Naive B cell (primary cell): ENCODE data around the gene SFXN5. TPM values are rescaled to one million over a fixed set of nuclear protein-coding genes. Genes with fewer than 3 reads are reported as not detected.

Experiments
- ATAC-seq, 2 donors: fragments of 150-1000 bp; cut with Tn5 transposase; 2 replicates each; pipeline ENCODE4 v1.10.0; 2021; ENCODE audit warnings: low read depth in 2 of 2, mild to moderate bottlenecking in 2 of 2, moderate library complexity in 2 of 2
- DNase-seq: peaks from one replicate; pipeline ENCODE4 v3.0.0; 2022
- H3K27ac Mint-ChIP-seq, 6 donors: one replicate each; pipeline ENCODE4 v1.8.0; 2020 to 2022; ENCODE audit warnings: mild to moderate bottlenecking in 6 of 6, mixed read lengths in 6 of 6, moderate library complexity in 5 of 6, inconsistent platforms in 2 of 6
- H3K27me3 Mint-ChIP-seq, 3 donors: one replicate each; pipeline ENCODE4 v1.8.0; 2021 to 2022; ENCODE audit warnings: mixed read lengths in 3 of 3, mild to moderate bottlenecking in 1 of 3
- H3K36me3 Mint-ChIP-seq, 2 donors: one replicate each; pipeline ENCODE4 v1.8.0; 2020 to 2022; ENCODE audit warnings: mixed read lengths in 2 of 2, inconsistent platforms in 1 of 2, mild to moderate bottlenecking in 1 of 2
- H3K4me1 Mint-ChIP-seq, 3 donors: one replicate each; pipeline ENCODE4 v1.8.0; 2020 to 2022; ENCODE audit warnings: mixed read lengths in 3 of 3, inconsistent platforms in 1 of 3, mild to moderate bottlenecking in 1 of 3, moderate library complexity in 1 of 3
- H3K4me3 Mint-ChIP-seq, 8 donors: one replicate each; pipeline ENCODE4 v1.8.0; 2020 to 2022; ENCODE audit warnings: mild to moderate bottlenecking in 8 of 8, mixed read lengths in 8 of 8, moderate library complexity in 8 of 8, inconsistent platforms in 2 of 8
- H3K9me3 Mint-ChIP-seq, 7 donors: one replicate each; pipeline ENCODE4 v1.8.0; 2020 to 2022; ENCODE audit warnings: mixed read lengths in 7 of 7, mild to moderate bottlenecking in 5 of 7, inconsistent platforms in 2 of 7, moderate library complexity in 1 of 7
- polyA plus RNA-seq, 6 donors: library from polyadenylated mRNA; unstranded; fragments of 300-500 nt; fragmentation: Illumina TruSeq; gene quantifications; one replicate each; pipeline ENCODE4 v1.2.3, GENCODE V29; 2021; ENCODE audit warnings: low read depth in 6 of 6

Gene SFXN5
- polyA plus RNA-seq, 6 donors from 2014 or later = 2.5 to 4.4 (median 3.0) TPM; not detected in 1

DNA sequence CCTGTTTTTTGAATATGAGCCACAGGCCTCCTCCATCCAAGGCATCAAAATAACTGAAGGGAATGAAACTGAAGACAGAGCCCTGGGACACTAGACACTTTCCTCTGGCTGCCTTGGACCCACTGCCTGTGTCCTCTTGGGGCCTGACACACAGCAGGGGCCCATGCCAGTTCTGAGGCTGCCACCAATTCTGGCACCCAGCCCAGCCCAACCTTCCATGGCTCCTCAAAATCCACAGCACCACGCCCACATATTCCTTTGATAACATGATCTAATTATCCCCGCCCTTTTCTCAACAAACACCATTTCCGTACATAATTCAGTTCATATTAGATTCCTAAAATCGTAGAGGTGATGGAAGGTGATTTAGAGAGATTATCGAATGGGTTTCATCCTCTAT lies 90.0 kb downstream of the SFXN5 start:
- no peak overlapping the region for H3K27ac Mint-ChIP-seq
- ATAC-seq (no peak), DNase-seq (no peak)
- H3K4me1 Mint-ChIP-seq = peaks cover 6 to 19% (median 14%) of the 10 kb centered on the region in 3 donors
- no peaks in the 10 kb centered on the region for H3K9me3 Mint-ChIP-seq
- H3K4me3 Mint-ChIP-seq = no peak overlapping the region
- H3K36me3 Mint-ChIP-seq = no peaks in the 10 kb centered on the region
- H3K27me3 Mint-ChIP-seq = no peaks in the 10 kb centered on the region

GRCh38 chr2:72980535-72981217 lies 90.8 kb downstream of the SFXN5 start:
- Mint-ChIP-seq H3K36me3 (no peaks in the 10 kb centered on the region), H3K27ac (peak overlapping the region in 3 of 6 donors; percentile 6 to 41 (median 34)), H3K4me1 (peaks cover 6 to 19% (median 14%) of the 10 kb centered on the region in 3 donors), H3K27me3 (no peaks in the 10 kb centered on the region), H3K4me3 (no peak overlapping the region), H3K9me3 (no peaks in the 10 kb centered on the region)
- DNase-seq = no peak
- ATAC-seq = no peak

DNA sequence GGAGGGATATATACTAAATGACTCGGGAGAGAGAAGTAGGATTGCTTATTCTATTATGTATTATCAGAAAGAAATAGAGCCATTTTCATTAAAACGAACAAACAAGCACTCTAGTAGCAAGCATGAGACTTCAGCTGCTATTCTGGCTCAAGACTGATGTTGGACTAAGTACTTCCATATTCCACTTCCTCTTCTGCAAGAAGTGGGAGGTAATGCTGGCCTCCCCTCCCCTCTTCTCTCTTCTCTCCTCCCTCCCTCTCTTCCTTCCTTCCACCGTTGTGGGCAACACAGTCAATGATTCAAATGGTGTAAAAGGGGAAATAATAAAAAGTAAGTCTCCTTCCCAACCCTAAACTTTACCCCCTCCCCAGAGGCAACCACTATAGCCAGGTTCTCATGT lies 91.6 kb downstream of the SFXN5 start:
- no peaks in the 10 kb centered on the region for H3K9me3 Mint-ChIP-seq
- ATAC-seq (peak; percentile 83 to 95), DNase-seq (peak; percentile 33)
- H3K4me3 Mint-ChIP-seq = peak overlapping the region in 1 of 8 donors; percentile 48
- H3K27ac Mint-ChIP-seq = peak overlapping the region in 3 of 6 donors; percentile 11 to 66 (median 19)
- no peaks in the 10 kb centered on the region for H3K27me3 Mint-ChIP-seq
- H3K36me3 Mint-ChIP-seq = no peaks in the 10 kb centered on the region
- peaks cover 6 to 19% (median 14%) of the 10 kb centered on the region in 3 donors for H3K4me1 Mint-ChIP-seq

- Mint-ChIP-seq H3K4me1 (peaks cover 3 to 8% (median 4%) of the 10 kb centered on the region in 3 donors), H3K27ac (no peak overlapping the region), H3K27me3 (no peaks in the 10 kb centered on the region), H3K4me3 (no peak overlapping the region), H3K36me3 (no peaks in the 10 kb centered on the region), H3K9me3 (no peaks in the 10 kb centered on the region)
- ATAC-seq (no peak), DNase-seq (no peak)
Observed at GRCh38 chr2:72975017-72975416, 96.5 kb downstream of the SFXN5 start.

- Mint-ChIP-seq H3K4me3 (no peak overlapping the region), H3K27ac (peak overlapping the region in 1 of 6 donors; percentile 44), H3K4me1 (peaks cover 0 to 5% (median 0%) of the 10 kb centered on the region in 3 donors), H3K9me3 (no peaks in the 10 kb centered on the region), H3K27me3 (no peaks in the 10 kb centered on the region), H3K36me3 (no peaks in the 10 kb centered on the region)
- no peak for DNase-seq
- no peak for ATAC-seq
Observed at GRCh38 chr2:72974436-72974754, 97.1 kb downstream of the SFXN5 start.

DNA sequence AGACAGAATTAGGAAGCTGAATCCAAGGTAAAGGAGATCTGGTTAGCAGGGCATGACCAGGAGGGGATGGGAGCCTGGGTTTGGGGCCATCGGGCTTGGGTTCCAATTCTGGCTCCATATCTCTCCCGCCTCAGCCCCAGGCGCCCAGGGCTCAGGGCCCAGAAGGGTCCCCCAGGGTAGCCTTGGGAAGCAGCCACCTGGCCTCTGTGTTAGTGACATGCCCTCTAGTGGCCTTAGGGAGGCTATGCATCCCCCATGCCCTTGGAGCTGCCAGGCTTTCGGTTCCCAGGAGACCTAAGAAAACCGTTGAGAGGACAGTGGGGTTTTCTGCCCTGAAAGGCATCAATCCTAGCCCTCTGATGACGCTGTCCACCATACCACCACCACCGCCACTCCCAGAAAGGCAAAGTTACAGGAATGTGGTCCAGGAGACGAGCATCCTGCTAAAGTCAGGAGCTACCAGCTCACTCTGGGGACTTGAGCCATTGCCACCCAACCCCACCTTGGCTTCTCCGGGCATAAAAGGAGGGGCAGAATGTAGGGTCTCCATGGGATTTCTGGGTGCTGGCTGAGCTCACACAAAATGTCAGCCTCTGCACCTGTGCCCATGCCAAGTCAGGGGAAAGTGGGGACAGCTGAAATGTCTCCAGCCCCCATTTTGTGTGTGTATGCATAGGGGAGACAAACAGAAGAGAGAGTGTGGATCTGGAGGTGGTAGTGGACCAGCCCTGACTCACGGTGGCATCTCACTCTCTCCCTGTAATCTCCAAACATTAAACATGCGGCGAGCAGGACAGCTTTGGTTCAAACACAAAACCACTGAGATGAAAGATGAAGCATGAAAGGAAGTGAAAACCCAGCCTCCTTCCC lies 97.7 kb downstream of the SFXN5 start:
- no peaks in the 10 kb centered on the region for H3K27me3 Mint-ChIP-seq
- H3K4me1 Mint-ChIP-seq = peaks cover 0 to 5% (median 0%) of the 10 kb centered on the region in 3 donors
- H3K9me3 Mint-ChIP-seq = no peaks in the 10 kb centered on the region
- ATAC-seq (peak; percentile 50 to 71), DNase-seq (peak; percentile 12)
- no peak overlapping the region for H3K4me3 Mint-ChIP-seq
- no peaks in the 10 kb centered on the region for H3K36me3 Mint-ChIP-seq
- peak overlapping the region in 1 of 6 donors; percentile 44 for H3K27ac Mint-ChIP-seq

GRCh38 chr2:72973137-72973535 lies 98.4 kb downstream of the SFXN5 start:
- Mint-ChIP-seq H3K4me1 (peaks cover 0 to 5% (median 0%) of the 10 kb centered on the region in 3 donors), H3K9me3 (no peaks in the 10 kb centered on the region), H3K4me3 (peak overlapping the region in 1 of 8 donors; percentile 17), H3K36me3 (no peaks in the 10 kb centered on the region), H3K27ac (no peak overlapping the region), H3K27me3 (no peaks in the 10 kb centered on the region)
- no peak for ATAC-seq
- DNase-seq = no peak

DNA sequence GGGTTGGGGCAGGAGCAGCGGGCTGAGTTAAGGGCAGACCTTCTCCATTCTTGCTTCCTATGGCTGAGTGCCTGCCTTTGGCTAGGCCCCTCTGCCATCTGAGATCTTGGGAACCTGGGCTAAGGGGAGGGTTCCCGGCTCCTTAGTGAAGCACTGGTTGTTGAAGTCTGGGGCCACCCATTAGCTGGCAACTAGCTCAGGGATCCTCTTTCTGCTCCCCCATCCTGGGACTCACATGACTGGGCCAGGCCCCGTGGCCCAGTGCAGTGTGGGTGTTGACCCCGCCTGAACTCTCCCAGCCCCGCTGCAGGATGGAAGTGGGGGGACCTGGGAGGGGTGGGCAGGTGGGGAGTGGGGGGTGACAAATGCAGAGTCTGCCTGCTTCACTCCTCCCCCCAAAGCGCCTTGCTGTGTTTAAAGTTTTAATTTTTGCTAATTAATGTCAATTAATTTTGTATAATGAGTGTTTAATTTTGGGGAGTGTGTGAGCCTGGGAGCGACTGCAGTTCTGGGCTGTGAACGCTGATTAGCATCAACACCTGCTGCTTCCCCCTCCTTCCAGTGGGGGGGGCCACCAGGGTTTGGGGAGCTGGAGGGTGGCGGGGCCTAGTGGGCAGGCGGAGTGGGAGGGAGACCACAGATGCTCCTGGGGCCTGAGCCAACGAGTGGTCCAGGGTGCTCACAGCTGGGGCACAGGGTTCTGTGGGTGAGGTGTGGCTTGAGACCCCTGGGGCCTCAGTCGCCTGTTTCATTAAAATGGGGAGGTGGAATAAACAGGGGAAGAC lies 99.0 kb downstream of the SFXN5 start:
- no peak overlapping the region for H3K4me3 Mint-ChIP-seq
- H3K36me3 Mint-ChIP-seq = no peaks in the 10 kb centered on the region
- no peaks in the 10 kb centered on the region for H3K9me3 Mint-ChIP-seq
- no peak for ATAC-seq
- H3K4me1 Mint-ChIP-seq = peaks cover 0 to 5% (median 0%) of the 10 kb centered on the region in 3 donors
- no peak for DNase-seq
- H3K27ac Mint-ChIP-seq = peak overlapping the region in 1 of 6 donors; percentile 63
- no peaks in the 10 kb centered on the region for H3K27me3 Mint-ChIP-seq

DNA sequence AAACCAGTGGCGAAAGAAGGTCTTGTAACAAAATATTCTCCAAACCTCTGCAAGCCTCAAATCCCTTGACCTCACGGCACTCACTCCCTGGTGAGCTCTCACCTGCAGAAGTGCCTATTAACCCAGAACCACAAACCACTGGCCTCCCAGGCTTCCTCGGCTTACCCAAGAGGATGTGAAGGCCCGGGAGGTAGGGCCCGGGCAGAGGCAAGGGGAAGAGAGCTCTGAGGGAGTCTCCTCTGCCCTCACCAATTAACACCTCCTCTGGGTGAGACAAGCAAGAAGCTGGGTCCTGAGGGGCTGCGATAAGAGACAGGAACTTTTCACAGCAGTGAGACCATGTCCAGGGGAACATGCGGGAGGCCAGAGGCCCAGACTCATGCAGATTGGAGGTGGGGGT lies 100.5 kb downstream of the SFXN5 start:
- DNase-seq = no peak
- H3K4me1 Mint-ChIP-seq = peaks cover 0 to 5% (median 0%) of the 10 kb centered on the region in 3 donors
- H3K9me3 Mint-ChIP-seq = no peaks in the 10 kb centered on the region
- H3K27me3 Mint-ChIP-seq = no peaks in the 10 kb centered on the region
- peak overlapping the region in 1 of 8 donors; percentile 16 for H3K4me3 Mint-ChIP-seq
- ATAC-seq = no peak
- H3K36me3 Mint-ChIP-seq = no peaks in the 10 kb centered on the region
- no peak overlapping the region for H3K27ac Mint-ChIP-seq

DNA sequence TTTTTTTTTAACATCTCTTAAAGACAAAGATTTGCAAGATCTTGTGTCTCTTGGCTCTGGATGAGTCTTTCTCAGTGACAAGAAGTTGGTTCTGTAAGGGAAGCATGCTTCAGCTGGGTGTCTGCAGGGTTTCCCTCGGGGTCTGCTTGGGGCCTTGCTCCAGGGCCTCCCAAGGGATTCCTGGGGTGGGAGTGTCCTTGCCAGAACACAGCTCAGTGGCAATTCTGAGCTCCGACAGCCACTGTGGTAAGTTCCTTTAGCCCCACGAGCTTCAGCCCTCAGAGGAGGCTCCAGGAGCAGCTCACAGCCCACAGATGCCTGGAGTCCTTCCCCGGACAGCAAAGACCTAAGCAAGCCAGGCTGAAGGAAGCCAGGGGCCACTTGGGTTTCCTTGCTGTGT lies 101.8 kb downstream of the SFXN5 start:
- Mint-ChIP-seq H3K4me1 (peaks cover 0 to 5% (median 0%) of the 10 kb centered on the region in 3 donors), H3K4me3 (peak overlapping the region in 1 of 8 donors; percentile 64), H3K27me3 (no peaks in the 10 kb centered on the region), H3K27ac (no peak overlapping the region), H3K9me3 (no peaks in the 10 kb centered on the region), H3K36me3 (no peaks in the 10 kb centered on the region)
- DNase-seq = no peak
- ATAC-seq = no peak

DNA sequence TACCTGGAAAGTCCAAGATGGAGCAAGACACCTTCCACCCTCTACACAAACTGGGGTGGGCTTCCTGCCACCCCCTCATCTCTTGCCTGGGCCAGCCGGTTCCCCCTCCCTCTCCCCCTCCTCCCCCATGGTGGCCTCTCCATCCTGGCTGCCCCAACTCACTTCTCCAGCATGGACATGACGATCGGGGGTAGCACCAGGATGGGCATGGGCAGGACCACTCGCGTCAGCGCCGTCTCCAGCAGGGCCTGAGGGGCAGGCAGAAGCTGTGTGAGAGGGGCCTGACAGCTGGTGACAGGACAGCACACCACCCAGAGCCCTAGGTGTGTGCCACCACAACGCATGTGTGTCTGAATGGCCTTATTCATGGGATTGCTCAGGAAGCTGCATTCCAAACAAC lies 103.2 kb downstream of the SFXN5 start:
- Mint-ChIP-seq H3K9me3 (no peaks in the 10 kb centered on the region), H3K36me3 (no peaks in the 10 kb centered on the region), H3K27me3 (no peaks in the 10 kb centered on the region), H3K4me1 (no peaks in the 10 kb centered on the region), H3K4me3 (no peak overlapping the region), H3K27ac (no peak overlapping the region)
- ATAC-seq = no peak
- DNase-seq = no peak

DNA sequence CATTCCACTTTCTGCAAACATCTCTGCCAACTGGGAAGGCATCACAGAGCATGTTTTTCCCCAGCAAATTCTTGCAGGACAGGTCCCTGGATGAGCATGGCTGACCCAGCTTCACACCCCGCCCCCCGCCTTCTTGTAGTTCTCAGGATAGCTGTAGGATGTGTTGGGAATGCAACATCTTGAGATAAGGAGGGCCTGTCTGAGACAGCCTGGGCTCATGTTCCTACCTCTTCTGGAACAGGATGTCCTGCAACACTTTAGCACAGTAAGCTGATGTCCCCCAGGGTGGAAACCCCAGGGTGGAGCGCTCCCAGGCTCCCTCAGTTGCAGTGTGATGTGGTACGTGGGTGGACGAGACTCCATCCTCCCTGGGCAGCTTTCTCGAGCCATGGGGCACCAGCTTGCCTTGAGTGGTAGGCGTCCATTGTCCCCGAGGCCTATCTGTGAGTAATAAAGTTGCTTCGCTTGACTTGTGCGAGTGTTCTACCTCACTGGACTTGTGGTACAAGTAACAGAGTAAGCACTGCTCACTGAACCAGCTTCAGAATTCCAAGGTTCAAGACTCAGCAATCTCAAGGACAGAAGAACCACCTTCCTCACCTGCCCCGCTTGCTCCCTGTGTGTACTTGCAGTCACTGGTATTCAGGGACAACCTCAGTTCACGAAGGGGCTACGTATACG lies 105.6 kb downstream of the SFXN5 start:
- H3K36me3 Mint-ChIP-seq = no peaks in the 10 kb centered on the region
- no peak overlapping the region for H3K27ac Mint-ChIP-seq
- H3K4me1 Mint-ChIP-seq = no peaks in the 10 kb centered on the region
- ATAC-seq = no peak
- DNase-seq = no peak
- no peaks in the 10 kb centered on the region for H3K9me3 Mint-ChIP-seq
- no peak overlapping the region for H3K4me3 Mint-ChIP-seq
- H3K27me3 Mint-ChIP-seq = no peaks in the 10 kb centered on the region

DNA sequence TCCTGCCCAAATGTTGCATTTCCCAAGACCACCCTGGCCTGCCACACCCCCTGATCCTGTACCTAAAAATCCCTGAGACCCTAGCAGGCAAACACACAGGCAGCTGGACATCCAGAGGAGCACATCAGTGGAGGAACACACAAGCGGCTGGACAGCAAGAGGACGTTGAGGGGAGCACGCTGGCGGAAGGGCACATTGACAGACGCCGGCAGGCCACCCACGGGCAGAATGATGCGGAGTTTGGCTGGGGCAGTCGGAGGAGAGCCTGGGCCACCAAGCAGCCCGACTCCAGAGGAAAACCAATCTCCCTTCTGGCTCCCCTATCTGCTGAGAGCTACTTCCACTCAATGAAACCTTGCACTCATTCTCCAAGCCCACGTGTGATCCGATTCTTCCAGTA lies 106.5 kb downstream of the SFXN5 start:
- Mint-ChIP-seq H3K27ac (no peak overlapping the region), H3K4me3 (no peak overlapping the region), H3K4me1 (no peaks in the 10 kb centered on the region), H3K9me3 (no peaks in the 10 kb centered on the region), H3K27me3 (no peaks in the 10 kb centered on the region), H3K36me3 (no peaks in the 10 kb centered on the region)
- ATAC-seq (no peak), DNase-seq (no peak)
